Sigmoid colon (tissue), 4 donors: ENCODE measurements around the gene L3MBTL1.

Experiments
- POLR2A ChIP-seq, 2 donors: fragments of 450-650 bp; IDR thresholded peaks; one replicate each; pipeline ENCODE4 v1.6.1; 2016; ENCODE audit warnings: antibody characterized with exemption in 2 of 2, mild to moderate bottlenecking in 2 of 2, moderate library complexity in 2 of 2
- POLR2AphosphoS5 ChIP-seq, 4 donors: sonication (generic); formaldehyde crosslinking; IDR thresholded peaks; one replicate each; pipeline ENCODE4 v1.6.1; 2017; ENCODE audit warnings: antibody characterized with exemption in 4 of 4

- TF ChIP-seq POLR2A (IDR thresholded peaks at IDR 0.05) (no peak), POLR2AphosphoS5 (IDR thresholded peaks at IDR 0.05) (no peak)
Observed at GRCh38 chr20:43459022-43459942, 48.2 kb upstream of the L3MBTL1 start.
